Measurements from ENCODE around the gene HCST.
"Not testable (repeated sequence)": the region's sequence is repeated elsewhere in the genome, so short reads cannot be mapped to it uniquely, and the experiment has no call there.

HCST gene

DNA sequence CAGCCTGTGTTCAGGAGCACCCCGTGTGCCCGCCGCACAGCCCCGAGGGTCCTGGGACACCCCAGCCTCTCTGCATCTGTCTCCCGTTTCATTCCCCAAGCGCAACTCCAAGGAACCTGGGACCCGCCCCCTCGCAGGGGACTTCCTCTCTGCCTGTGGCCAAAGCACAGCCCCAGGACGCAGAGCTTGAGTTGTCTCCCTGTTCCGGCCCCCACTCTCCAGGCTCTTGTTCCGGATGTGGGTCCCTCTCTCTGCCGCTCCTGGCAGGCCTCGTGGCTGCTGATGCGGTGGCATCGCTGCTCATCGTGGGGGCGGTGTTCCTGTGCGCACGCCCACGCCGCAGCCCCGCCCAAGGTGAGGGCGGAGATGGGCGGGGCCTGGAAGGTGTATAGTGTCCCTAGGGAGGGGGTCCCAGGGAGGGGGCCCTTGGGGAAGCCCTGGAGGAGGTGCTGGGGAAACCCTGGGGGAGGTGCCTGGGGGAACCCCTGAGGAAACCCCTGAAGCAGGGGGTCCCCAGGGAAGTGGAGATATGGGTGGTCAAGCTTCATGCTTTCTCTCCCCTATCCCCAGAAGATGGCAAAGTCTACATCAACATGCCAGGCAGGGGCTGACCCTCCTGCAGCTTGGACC is 1.3 kb downstream of the HCST start:
- peak; percentile 71 to 85 (median 82) for DNase-seq (ENCODE audit: low read depth in 3 of 3, low spot score in 1 of 3)

DNA sequence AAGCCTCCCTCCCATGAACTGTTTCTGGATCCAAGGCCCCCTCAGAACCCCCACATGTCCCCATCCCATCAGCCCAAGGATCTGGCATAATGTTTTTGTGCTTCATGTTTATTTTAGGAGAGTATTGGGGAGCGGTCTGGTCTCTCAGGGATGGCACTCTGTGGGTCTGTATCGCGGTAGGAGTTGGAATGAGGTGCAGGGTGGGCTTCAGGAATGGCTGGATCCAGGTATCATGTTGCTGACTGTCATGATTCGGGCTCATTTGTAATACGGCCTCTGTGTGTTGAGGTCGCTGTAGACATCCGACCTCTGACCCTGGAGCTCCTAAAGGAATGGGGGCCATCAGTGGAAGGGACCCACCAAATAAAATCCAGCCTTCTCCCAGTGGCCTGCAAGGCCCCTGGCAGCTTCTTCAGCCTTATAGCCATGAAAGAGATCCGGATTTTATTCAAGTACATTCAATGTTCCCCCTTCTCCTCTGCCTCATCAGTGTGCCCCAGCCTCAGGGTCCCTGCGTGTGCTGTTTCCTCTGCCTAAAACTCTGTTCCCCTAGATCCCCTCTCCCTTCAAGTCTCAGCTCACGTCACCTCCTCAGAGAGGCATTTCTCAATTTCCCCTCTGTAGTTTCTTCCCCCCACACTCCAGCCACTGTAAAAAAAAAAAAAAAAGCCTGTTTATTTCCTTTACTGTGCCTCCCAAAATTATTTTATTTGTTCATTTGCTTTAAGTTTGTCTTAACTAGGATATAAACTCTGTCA is 2.2 kb downstream of the HCST start:
- no peak for DNase-seq (ENCODE audit: low read depth in 3 of 3, low spot score in 1 of 3)

DNA sequence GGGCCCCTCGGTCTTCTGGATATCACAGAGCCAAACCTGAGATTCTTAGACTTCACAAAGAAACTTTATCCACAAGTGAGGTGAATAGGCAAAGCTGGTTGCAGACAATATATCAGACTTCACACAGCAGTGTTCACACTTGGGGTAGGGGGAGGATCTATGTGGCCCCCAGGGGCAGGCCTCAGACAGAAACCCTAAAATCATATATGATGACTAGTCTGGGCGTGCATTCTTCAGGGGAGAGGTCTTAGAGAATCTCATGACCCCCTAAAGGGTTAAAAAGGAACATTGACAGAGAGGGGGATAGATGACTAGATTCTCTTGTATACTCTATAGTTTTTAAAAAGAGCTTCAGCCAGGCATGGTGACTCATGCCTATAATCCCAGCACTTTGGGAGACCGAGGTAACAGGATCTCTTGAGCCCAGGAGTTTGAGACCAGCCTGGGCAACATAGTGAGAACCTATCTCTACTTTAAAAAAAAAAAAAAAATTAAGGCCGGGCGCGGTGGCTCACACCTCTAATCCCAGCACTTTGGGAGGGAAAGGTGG is 2.9 kb downstream of the HCST start:
- no peak for DNase-seq (ENCODE audit: low read depth in 3 of 3, low spot score in 1 of 3)

DNA sequence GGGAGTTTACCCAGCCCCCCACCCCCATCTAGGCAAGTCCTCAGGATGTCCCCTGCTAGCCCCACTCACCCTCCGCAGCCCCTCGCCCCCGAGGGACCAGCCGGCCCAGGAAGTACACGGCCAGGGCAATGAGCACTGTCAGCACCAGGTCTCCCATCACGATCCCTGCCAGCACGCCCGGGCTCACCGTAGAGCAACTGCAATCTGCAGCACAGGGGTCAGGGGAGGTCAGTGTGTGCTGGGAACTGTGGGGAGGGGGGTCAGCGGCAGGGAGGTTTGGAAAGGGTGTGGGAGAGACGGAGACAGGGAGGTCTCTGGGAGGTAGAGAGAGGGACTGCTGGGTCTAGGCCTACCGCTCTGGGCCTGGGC is 5.0 kb downstream of the HCST start:
- DNase-seq (ENCODE audit: low read depth in 3 of 3, low spot score in 1 of 3), result no peak

DNA sequence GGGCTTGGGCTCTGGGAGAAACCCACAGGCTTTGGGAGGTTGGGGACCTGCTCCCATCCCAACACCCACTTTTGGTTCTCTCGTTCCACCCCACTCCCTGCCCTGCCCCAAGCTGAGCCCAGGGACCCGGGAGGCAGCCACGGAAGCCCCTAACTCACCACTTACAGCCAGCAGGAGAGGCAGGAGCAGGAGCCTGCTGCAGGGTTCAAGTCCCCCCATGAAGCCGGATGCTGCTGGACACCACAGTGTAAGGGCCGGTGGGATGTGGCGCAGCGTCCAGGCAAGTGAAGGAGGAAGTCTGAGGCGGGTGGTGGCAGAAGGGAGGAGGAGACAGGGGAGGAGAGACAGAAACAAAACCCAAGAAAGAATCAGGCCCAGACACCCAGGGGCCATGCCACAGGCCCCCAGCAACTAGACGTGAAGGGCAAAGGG is 5.7 kb downstream of the HCST start, which contains the start of gene TYROBP:
Gene TYROBP, minus strand, starts transcription at position 286 of the 432 bp plus-strand sequence. Its CDS starts 67 bp downstream, at position 219.
- no peak for DNase-seq (ENCODE audit: low read depth in 3 of 3, low spot score in 1 of 3)

DNA sequence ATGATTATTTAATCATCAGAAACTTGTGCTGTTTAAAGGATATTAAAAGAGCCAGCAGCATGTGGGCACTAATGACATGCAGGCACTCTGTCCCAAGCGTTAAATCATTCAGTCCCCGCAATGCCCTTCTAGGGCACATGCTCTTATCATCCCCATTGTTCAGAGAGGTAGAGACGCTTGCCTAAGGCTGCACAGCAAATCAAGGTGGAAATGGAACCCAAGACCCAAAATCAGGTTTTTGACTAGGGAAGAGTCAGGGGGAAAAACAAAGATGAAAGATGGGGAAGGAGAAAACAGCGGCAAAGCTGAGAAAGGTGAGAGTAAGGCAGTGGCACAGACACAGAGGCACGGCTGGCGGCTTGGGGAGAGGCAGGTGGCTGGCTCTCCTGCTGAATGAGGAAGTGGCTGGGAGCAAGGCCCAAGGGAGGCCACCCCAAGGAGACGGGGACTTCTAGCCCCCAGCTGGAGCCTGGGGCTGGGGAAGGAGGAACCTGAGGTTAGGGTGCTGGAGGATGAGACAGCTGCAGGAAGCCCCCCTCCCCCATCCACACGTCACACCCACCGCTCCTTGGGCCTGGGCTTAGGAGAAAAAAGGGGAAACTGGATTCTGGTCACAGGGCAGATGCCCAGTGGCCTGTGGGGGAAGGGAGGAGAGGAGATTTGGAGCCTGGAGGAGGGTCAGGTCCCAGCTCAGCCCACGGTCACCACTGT is 6.8 kb downstream of the HCST start:
- DNase-seq (ENCODE audit: low read depth in 3 of 3, low spot score in 1 of 3), result no peak

DNA sequence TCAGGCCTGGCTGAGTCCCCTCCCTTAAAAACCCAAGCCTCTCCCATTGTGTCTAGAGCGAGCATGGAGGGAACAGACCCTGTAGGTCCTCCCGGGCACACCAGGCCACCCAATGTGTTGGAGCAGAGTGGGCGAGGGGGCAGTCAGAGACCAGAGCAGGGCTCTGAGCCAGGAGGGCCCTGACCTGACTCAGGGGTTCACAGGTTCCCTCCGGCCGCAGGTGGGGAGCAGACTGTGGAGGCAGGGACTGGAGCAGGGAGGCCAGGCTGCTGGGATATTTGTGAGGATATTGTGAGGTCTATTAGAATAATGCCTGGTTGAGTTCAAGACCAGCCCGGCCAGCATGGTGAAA is 7.3 kb downstream of the HCST start:
- DNase-seq (ENCODE audit: low read depth in 3 of 3, low spot score in 1 of 3), result no peak

DNA sequence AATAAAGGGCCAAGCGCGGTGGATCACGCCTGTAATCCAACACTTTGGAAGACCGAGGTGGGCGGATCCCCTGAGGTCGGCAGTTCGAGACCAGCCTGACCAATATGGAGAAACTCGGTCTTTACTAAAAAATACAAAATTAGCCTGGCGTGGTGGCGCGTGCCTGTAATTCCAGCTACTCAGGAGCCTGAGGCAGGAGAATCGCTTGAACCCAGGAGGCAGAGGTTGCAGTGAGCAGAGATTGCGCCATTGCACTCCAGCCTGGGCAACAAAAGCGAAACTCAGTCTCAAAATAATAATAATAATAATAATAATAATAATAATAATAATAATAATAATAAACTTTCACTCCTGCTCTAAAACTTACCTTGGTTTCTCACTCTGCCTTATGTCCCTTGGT is 8.0 kb downstream of the HCST start:
- DNase-seq (ENCODE audit: low read depth in 3 of 3, low spot score in 1 of 3), result not testable (repeated sequence)

DNA sequence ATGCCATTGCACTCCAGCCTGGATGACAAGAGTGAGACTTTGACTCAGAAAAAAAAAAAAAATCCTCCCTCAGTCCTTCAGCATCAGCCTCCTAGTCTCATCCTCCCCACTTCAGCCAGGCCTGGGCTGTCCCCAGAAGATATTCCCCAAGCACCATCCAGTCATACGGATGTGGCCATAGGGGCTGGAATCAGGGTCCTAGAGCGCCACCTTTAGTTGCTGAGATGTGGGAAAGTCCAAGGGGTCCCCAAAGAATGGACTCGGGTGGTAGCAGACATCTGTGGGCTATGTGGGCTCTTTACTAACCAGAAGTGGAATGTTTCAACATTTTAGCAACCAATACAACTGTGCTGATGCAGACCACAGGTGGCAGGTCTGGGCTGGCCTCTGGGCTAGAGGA is 8.8 kb downstream of the HCST start:
- no peak for DNase-seq (ENCODE audit: low read depth in 3 of 3, low spot score in 1 of 3)

DNA sequence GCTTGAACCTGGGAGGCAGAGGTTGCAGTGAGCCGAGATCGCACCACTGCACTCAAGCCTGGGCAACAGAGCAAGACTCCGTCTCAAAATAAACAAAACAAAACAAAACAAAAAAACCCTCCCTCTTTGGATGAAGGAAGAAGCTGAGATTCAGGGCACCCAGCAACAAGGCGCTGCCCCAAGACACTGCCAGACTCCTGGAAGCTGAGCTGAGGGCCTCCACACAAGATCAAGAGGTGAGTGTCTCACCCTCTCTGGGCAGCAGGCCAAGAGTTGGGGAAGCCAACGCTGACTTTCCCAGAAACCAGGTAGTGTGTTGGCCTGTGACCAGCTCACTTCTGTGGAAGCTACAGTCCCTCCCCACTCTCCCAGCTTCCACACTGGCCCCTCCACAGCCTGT is 9.5 kb downstream of the HCST start:
- no peak for DNase-seq (ENCODE audit: low read depth in 3 of 3, low spot score in 1 of 3)

DNA sequence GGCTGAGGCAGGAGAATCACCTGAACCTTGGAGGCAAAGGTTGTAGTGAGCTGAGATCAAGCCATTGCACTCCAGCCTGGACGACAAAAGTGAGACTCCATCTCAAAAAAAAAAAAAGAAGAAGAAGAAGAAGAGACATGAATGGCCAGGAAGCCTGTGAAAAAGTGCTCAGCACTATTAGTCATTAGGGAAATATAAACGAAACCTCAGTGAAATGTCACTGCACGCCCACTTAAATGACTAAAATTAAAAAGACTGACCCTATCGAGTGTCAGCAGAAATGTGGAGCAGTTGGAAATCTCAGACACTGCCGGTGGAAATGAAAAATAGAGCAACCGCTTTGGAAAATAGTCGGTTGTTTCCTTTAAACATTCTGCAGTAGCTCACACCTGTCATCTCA is 11.3 kb downstream of the HCST start:
- no peak for DNase-seq (ENCODE audit: low read depth in 3 of 3, low spot score in 1 of 3)

DNA sequence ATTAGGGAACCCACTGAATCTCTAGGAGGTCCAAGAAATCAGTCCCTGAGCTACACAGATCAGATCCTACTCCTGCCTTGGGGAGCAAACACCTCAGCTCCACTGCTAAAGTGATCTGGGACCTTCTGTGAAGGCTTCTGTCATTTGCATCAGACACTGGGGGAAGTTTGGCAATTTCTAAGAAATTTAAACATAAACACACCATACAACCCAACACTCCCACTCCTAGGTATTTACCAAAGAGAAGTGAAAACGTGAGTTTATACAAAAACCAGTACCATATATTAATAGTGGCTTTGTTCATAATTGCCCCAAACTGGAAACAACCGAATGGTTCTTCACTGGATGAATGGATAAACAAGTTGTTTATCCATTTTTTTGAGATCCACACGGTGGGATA is 13.1 kb downstream of the HCST start:
- no peak for DNase-seq (ENCODE audit: low read depth in 3 of 3, low spot score in 1 of 3)

DNA sequence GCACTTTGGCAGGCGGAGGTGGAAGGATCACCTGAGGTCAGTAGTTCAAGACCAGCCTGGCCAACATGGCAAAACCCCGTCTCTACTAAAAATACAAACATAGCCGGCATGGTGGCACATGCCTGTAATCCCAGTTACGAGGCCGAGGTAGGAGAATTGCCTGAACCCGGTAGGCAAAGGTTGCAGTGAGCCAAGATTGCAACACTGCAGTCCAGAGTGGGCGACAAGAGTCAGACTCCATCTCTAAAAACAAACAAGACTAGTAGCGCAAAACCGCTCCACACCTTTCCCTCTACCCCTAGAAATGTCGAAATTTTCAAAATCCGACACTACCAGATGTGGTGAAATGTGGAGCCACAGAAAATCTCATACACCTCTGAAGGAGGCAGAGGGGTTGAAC is 17.0 kb downstream of the HCST start:
- DNase-seq (ENCODE audit: low read depth in 3 of 3, low spot score in 1 of 3), result no peak

DNA sequence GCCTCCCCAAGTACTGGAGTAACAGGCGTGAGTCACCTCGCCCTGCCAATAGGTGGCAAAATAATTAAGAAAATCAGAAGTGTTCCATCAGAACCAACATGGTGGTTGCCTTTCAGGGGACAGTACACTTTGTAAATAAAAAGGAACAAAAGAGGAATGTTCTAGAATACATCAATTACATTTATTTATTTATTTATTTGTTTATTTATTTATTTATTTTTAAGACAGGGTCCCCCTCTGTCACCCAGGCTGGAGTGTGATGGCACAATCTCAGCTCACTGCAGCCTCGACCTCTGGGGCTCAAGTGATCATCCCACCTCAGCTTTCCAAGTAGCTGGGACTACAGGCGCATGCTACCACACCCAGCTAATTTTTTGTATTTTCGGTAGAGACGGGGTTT is 18.7 kb downstream of the HCST start:
- no peak for DNase-seq (ENCODE audit: low read depth in 3 of 3, low spot score in 1 of 3)

DNA sequence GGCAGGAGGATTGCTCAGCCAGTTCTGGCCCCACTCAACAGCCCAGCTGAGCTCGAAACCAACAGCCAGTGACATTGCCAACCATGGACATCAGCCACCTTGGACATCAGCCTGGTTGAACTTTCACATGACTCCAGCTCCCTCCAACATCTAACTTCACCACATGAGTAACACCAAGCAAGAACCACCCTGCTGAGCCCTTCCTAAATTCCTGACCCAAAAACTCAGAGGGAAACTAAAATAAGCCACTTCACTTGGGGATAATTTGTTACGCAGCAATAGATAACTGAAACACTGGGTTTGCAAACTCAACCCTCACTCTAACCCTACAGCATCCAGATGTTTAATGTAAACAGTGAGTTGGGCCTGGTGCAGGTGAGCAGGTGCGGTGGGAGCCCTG is 23.2 kb downstream of the HCST start:
- no peak for DNase-seq (ENCODE audit: low read depth in 3 of 3, low spot score in 1 of 3)

DNA sequence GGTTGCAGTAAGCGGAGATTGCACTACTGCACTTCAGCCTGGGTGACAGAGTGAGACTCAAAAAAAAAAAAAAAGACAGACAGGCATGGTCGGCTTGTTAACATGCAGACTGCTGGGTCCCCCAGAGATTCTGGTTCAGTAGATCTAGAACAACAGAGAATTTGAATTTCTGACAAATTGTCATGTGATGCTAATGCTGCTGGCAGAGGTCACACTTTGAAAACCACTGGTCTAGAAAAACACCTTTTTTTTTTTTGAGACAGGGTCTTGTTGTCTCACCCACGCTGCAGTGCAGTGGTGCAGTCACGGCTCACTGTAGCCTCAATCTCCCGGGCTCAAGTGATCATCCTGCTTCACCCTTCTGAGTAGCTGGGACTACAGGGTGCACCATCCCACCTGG is 26.2 kb downstream of the HCST start:
- DNase-seq (ENCODE audit: low read depth in 3 of 3, low spot score in 1 of 3), result no peak

DNA sequence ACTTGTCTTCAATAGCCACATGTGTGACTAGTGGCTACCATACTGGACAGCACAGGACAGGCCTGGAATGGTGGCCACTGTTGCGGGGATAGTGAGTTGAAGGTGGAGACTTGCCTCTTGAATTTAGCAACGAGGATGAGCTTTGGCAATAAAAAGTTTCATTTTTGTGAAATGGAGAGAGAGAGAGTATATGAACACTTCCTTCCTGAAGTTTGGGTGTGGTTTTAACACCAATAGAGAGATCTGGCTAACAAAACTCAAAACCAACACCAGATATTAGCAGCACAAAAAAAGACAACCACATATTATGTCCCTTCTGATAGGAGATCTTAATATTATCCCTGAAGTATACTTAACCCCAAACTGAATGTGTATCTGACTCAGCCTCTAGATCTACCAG is 27.5 kb downstream of the HCST start:
- no peak for DNase-seq (ENCODE audit: low read depth in 3 of 3, low spot score in 1 of 3)

DNA sequence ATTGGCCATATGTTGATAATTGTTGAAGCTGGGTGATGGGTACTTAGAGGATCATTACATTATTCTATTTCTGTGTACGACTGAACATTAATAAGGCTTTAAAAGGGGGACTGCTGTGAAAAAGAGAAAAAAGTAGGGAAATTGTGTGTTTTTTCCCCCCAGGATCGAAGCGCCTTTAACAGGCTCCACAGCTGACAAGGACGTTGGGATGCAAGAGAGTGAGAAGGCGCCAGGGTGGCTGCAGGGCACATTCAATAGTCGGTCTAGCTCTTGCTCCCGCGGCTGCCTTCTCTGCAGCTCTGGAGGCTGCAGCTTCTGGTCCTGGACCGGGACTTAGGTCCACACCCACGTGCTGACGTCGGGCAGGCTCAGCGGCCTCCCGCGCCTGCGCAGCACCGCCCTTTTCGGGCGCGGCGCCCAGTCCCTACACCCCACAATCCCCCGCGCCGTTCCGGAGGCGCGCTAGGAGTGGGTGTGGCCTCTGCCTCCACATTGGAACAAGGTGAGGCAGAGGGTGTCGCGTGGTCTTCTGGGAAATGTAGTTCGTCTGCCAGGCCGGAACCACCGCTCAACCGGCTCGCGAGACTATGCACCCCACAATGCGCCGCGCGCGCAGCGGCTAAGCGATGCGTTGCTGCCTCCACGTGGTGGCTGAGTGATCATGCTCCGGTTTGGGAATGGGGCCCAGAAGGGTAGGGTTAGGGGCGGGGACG is 29.0 kb downstream of the HCST start:
- DNase-seq (ENCODE audit: low read depth in 3 of 3, low spot score in 1 of 3), result peak; percentile 96 to 99 (median 99)

DNA sequence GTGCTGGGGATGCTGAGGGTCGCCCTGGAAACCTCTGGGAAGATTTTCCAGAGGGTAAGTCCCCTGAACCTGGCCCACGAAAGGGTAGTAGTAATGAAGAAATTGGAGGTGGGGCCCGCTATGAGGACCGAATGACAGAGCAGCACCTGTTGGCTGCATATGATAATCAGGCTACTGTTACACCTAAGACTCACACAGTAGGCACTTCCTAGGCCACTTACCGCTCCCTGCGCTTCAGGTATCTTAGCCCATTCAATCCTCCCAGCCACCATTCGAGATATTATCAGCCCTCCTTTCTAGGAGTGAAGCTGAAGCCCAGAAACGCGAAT is 29.5 kb downstream of the HCST start:
- no peak for DNase-seq (ENCODE audit: low read depth in 3 of 3, low spot score in 1 of 3)

DNA sequence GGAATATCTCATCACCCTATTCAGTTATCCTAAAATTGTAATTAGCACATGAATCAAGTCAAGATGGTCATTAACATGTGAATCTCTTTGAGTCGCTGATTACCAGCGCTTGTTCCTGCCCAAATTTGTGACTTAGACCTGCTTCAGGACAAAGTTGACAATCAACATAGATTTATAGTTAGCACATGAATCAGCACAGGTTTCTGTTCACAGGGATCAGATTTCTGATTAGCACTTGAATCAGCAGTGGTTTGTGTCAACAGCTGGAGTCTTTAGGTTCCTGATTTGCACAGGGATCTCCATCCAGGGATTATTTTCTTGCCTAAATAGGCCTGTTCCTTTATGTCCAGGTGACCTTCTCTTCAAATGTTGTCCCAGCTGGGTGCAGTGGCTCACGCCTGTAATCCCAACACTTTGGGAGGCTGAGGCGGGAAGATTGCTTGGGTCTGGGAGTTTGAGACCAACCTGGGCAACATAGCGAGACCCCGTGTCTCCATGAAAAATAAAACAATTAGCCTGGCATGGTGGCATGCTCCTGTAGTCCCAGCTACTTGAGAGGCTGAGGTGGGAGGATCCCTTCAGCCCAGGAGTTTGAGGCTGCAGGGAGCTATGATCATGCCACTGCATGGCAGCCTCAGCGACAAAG is 30.1 kb downstream of the HCST start:
- DNase-seq (ENCODE audit: low read depth in 3 of 3, low spot score in 1 of 3), result no peak

All from stimulated activated CD4-positive, alpha-beta T cell treated with anti-CD3 and anti-CD28 coated beads, TNF-alpha, amount 100 ng/mL, for 1 hour (primary cell).